ENCODE data around the gene ADCY5. TPM values are rescaled to one million over a fixed set of nuclear protein-coding genes. Genes with fewer than 3 reads are reported as not detected.

ADCY5 gene
- total RNA-seq, 1 donor from 2014 or later, result 0.67 TPM

GRCh38 chr3:123349566-123350435 lies 99.1 kb downstream of the ADCY5 start:
- Histone ChIP-seq H3K27me3 (ENCODE audit: control insufficient read depth, insufficient read depth, low read length) (peaks cover 47% of the 10 kb centered on the region), H3K36me3 (ENCODE audit: control insufficient read depth, insufficient read depth, low read length) (no peaks in the 10 kb centered on the region), H3K4me3 (ENCODE audit: low read depth, low read length) (no peak overlapping the region)
- TF ChIP-seq CTCF (IDR thresholded peaks at IDR 0.05; ENCODE audit: insufficient read depth, low read length, poor library complexity, severe bottlenecking), result no peak
- DNase-seq (ENCODE audit: low read depth), result no peak

GRCh38 chr3:123349201-123349535 lies 99.7 kb downstream of the ADCY5 start:
- no peak for DNase-seq (ENCODE audit: low read depth)
- no peak for TF ChIP-seq CTCF (IDR thresholded peaks at IDR 0.05; ENCODE audit: insufficient read depth, low read length, poor library complexity, severe bottlenecking)
- no peaks in the 10 kb centered on the region for H3K36me3 ChIP-seq (ENCODE audit: control insufficient read depth, insufficient read depth, low read length)
- no peak overlapping the region for H3K4me3 ChIP-seq (ENCODE audit: low read depth, low read length)
- peaks cover 46% of the 10 kb centered on the region for H3K27me3 ChIP-seq (ENCODE audit: control insufficient read depth, insufficient read depth, low read length)

- no peak for TF ChIP-seq CTCF (IDR thresholded peaks at IDR 0.05; ENCODE audit: insufficient read depth, low read length, poor library complexity, severe bottlenecking)
- peaks cover 44% of the 10 kb centered on the region for H3K27me3 ChIP-seq (ENCODE audit: control insufficient read depth, insufficient read depth, low read length)
- no peak overlapping the region for H3K4me3 ChIP-seq (ENCODE audit: low read depth, low read length)
- H3K36me3 ChIP-seq (ENCODE audit: control insufficient read depth, insufficient read depth, low read length), result no peaks in the 10 kb centered on the region
- no peak for DNase-seq (ENCODE audit: low read depth)
These were observed 100.3 kb downstream of the ADCY5 start for GRCh38 chr3:123348471-123349200.

GRCh38 chr3:123347691-123348264 lies 101.1 kb downstream of the ADCY5 start:
- H3K27me3 ChIP-seq (ENCODE audit: control insufficient read depth, insufficient read depth, low read length), result peaks cover 40% of the 10 kb centered on the region

GRCh38 chr3:123347205-123347604 lies 101.7 kb downstream of the ADCY5 start:
- DNase-seq (ENCODE audit: low read depth), result no peak
- Histone ChIP-seq H3K4me3 (ENCODE audit: low read depth, low read length) (no peak overlapping the region), H3K36me3 (ENCODE audit: control insufficient read depth, insufficient read depth, low read length) (no peaks in the 10 kb centered on the region), H3K27me3 (ENCODE audit: control insufficient read depth, insufficient read depth, low read length) (peaks cover 37% of the 10 kb centered on the region)
- no peak for TF ChIP-seq CTCF (IDR thresholded peaks at IDR 0.05; ENCODE audit: insufficient read depth, low read length, poor library complexity, severe bottlenecking)

More at GRCh38 chr3:123347691-123348264, 101.1 kb downstream of the ADCY5 start:
- no peaks in the 10 kb centered on the region for H3K36me3 ChIP-seq (ENCODE audit: control insufficient read depth, insufficient read depth, low read length)
- TF ChIP-seq CTCF (IDR thresholded peaks at IDR 0.05; ENCODE audit: insufficient read depth, low read length, poor library complexity, severe bottlenecking), result no peak
- no peak for DNase-seq (ENCODE audit: low read depth)
- no peak overlapping the region for H3K4me3 ChIP-seq (ENCODE audit: low read depth, low read length)

All from kidney epithelial cell (primary cell).